Measurements from ENCODE around the gene PDE1C.
"Not testable (repeated sequence)": the region's sequence is repeated elsewhere in the genome, so short reads cannot be mapped to it uniquely, and the experiment has no call there.

PDE1C gene

GRCh38 chr7:32023376-32023775 lies 46.8 kb downstream of the PDE1C start:
- no peaks in the 10 kb centered on the region for H3K9me3 ChIP-seq (ENCODE audit: severe bottlenecking)

GRCh38 chr7:32022966-32023365 lies 47.2 kb downstream of the PDE1C start:
- TF ChIP-seq CTCF (IDR thresholded peaks at IDR 0.05; ENCODE audit: low read depth, low read length) = no peak
- DNase-seq = no peak
- Histone ChIP-seq H3K9me3 (ENCODE audit: severe bottlenecking) (no peaks in the 10 kb centered on the region), H3K4me3 (ENCODE audit: low read depth, low read length) (no peak overlapping the region), H3K27me3 (ENCODE audit: insufficient read depth, low read depth, severe bottlenecking) (no peaks in the 10 kb centered on the region), H3K27ac (no peak overlapping the region), H3K36me3 (peaks cover 4% of the 10 kb centered on the region; the same call in 1 of the 2 replicates)

More at GRCh38 chr7:32023376-32023775, 46.8 kb downstream of the PDE1C start:
- no peak for DNase-seq
- H3K27me3 ChIP-seq (ENCODE audit: insufficient read depth, low read depth, severe bottlenecking) = no peaks in the 10 kb centered on the region
- H3K27ac ChIP-seq = no peak overlapping the region
- H3K4me3 ChIP-seq (ENCODE audit: low read depth, low read length) = no peak overlapping the region
- no peaks in the 10 kb centered on the region for H3K36me3 ChIP-seq
- TF ChIP-seq CTCF (IDR thresholded peaks at IDR 0.05; ENCODE audit: low read depth, low read length) = no peak

DNA sequence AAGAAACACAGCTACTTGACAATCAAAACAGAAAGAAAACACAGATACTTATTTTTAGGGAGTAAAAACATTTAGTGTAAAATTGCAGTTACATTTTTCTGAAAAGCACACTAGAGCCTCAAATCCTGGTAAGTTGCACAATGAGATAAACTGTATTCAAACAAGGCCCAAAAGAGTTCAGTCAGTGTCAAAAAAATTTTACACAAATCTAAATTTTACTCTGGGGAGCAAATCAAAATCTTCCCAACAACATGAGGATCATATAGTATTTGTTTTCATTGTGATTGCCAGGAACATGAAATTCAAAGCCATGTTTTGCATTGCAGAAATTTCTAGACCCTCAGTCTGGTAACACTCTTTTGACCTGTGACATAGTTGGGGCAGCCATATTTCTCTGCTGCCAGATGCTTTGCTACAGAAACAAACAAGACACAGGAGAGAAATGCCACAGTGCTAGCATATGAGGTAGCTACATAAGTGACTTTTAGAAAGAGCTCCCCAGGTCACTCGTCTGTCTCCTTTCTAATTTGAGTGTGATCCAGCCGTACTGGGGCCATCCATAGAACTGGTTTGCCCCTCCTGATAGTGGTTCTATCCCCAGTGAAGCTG lies 49.6 kb downstream of the PDE1C start:
- no peak for TF ChIP-seq CTCF (IDR thresholded peaks at IDR 0.05; ENCODE audit: low read depth, low read length)
- peaks cover 16% of the 10 kb centered on the region for H3K36me3 ChIP-seq

GRCh38 chr7:32018845-32019578 lies 51.2 kb downstream of the PDE1C start:
- no peak for DNase-seq
- no peak for TF ChIP-seq CTCF (IDR thresholded peaks at IDR 0.05; ENCODE audit: low read depth, low read length)
- Histone ChIP-seq H3K36me3 (peaks cover 16% of the 10 kb centered on the region), H3K4me3 (ENCODE audit: low read depth, low read length) (no peak overlapping the region), H3K27me3 (ENCODE audit: insufficient read depth, low read depth, severe bottlenecking) (no peaks in the 10 kb centered on the region), H3K9me3 (ENCODE audit: severe bottlenecking) (peaks cover under 1% of the 10 kb centered on the region), H3K27ac (no peak overlapping the region)

More for the DNA sequence above, 49.6 kb downstream of the PDE1C start:
- DNase-seq = no peak
- Histone ChIP-seq H3K27me3 (ENCODE audit: insufficient read depth, low read depth, severe bottlenecking) (no peaks in the 10 kb centered on the region), H3K4me3 (ENCODE audit: low read depth, low read length) (no peak overlapping the region), H3K27ac (no peak overlapping the region), H3K9me3 (ENCODE audit: severe bottlenecking) (no peaks in the 10 kb centered on the region)

GRCh38 chr7:32015133-32015532 lies 55.1 kb downstream of the PDE1C start:
- Histone ChIP-seq H3K4me3 (ENCODE audit: low read depth, low read length) (no peak overlapping the region), H3K36me3 (peaks cover 16% of the 10 kb centered on the region), H3K27ac (peak overlapping the region; percentile 68), H3K9me3 (ENCODE audit: severe bottlenecking) (peaks cover 3% of the 10 kb centered on the region), H3K27me3 (ENCODE audit: insufficient read depth, low read depth, severe bottlenecking) (no peaks in the 10 kb centered on the region)
- DNase-seq = no peak
- TF ChIP-seq CTCF (IDR thresholded peaks at IDR 0.05; ENCODE audit: low read depth, low read length) = no peak

DNA sequence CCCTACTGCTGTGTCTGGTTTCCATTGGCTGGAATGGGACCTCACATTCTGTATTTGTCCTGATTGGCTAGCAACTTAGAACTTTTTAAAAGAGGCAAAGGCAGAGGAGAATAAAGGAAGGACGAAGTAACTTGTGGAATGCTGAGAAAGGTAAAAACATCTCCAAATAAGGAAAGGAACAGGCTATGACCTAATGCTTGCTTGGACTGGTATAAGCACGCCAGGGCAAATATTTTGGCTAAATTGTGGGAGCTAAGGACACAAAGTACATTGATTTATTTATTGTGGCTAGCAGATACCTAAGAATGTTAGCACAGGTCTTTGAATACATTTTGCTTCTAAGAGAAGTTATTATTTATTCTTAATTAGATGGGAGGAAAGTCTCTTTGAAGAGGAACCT lies 56.7 kb downstream of the PDE1C start:
- H3K9me3 ChIP-seq (ENCODE audit: severe bottlenecking); H3K27ac ChIP-seq; H3K27me3 ChIP-seq (ENCODE audit: insufficient read depth, low read depth, severe bottlenecking); DNase-seq; H3K4me3 ChIP-seq (ENCODE audit: low read depth, low read length): not testable (repeated sequence)
- peaks cover 16% of the 10 kb centered on the region for H3K36me3 ChIP-seq

Data from WERI-Rb-1 (cell line).